GM19397 (cell line): Measurements from ENCODE around the gene PLN.

Source experiments
- ATAC-seq: cut with Tn5 transposase; IDR thresholded peaks from one replicate; pipeline ENCODE4 v1.9.1; 2021; ENCODE audit warnings: mild to moderate bottlenecking, moderate library complexity; ENCODE audit not compliant: unreplicated experiment

PLN gene

GRCh38 chr6:118536478-118536877 lies 11.6 kb upstream of the PLN start:
- ATAC-seq = no peak

GRCh38 chr6:118537574-118537973 lies 10.5 kb upstream of the PLN start:
- no peak for ATAC-seq

- no peak for ATAC-seq
Measured at GRCh38 chr6:118542184-118542952, 5.7 kb upstream of the PLN start.

GRCh38 chr6:118544105-118544504 lies 4.0 kb upstream of the PLN start:
- ATAC-seq = no peak

- ATAC-seq = no peak
Measured at GRCh38 chr6:118546164-118546879, 1.8 kb upstream of the PLN start.

GRCh38 chr6:118546880-118547218 lies 1.2 kb upstream of the PLN start:
- ATAC-seq = no peak

GRCh38 chr6:118548613-118549012 lies 517 bp downstream of the PLN start:
- no peak for ATAC-seq

- ATAC-seq = no peak
Measured at GRCh38 chr6:118551063-118552053, 3.3 kb downstream of the PLN start.

GRCh38 chr6:118553132-118553531 lies 5.0 kb downstream of the PLN start:
- ATAC-seq = no peak

- no peak for ATAC-seq
Measured at GRCh38 chr6:118554698-118555097, 6.6 kb downstream of the PLN start.

GRCh38 chr6:118558464-118559217 lies 10.5 kb downstream of the PLN start:
- peak; percentile 64 for ATAC-seq

GRCh38 chr6:118559659-118560058 lies 11.6 kb downstream of the PLN start:
- no peak for ATAC-seq

GRCh38 chr6:118562248-118562647 lies 14.2 kb downstream of the PLN start:
- no peak for ATAC-seq

- ATAC-seq = no peak
Measured at GRCh38 chr6:118562959-118563358, 14.9 kb downstream of the PLN start.

- peak; percentile 96 for ATAC-seq
Measured at GRCh38 chr6:118565311-118565960, 17.3 kb downstream of the PLN start.

GRCh38 chr6:118567974-118568373 lies 19.9 kb downstream of the PLN start:
- no peak for ATAC-seq

- no peak for ATAC-seq
Measured at GRCh38 chr6:118569498-118569897, 21.4 kb downstream of the PLN start.

- ATAC-seq = no peak
Measured at GRCh38 chr6:118571121-118571520, 23.0 kb downstream of the PLN start.

GRCh38 chr6:118574051-118574865 lies 26.2 kb downstream of the PLN start:
- ATAC-seq = no peak
